HepG2 (cell line): ENCODE measurements around the gene USP35. TPM values are rescaled to one million over a fixed set of nuclear protein-coding genes. Genes with fewer than 3 reads are reported as not detected.

Experiments
- GFI1 ChIP-seq: sonication (generic); formaldehyde crosslinking; IDR thresholded peaks from 2 replicates; pipeline ENCODE4 v1.5.0; 2020; ENCODE audit warnings: missing genetic modification reagents, mild to moderate bottlenecking, borderline replicate concordance
- MAFK ChIP-seq, 2 experiments: IDR thresholded peaks in 1 of 2; conservative IDR thresholded peaks in 1 of 2; 2 replicates each; pipeline ENCODE4 v1.6.1; 2011; ENCODE audit warnings: improper control_type of control experiment in 2 of 2, low read length in 2 of 2
- PAX8 ChIP-seq: sonication (generic); formaldehyde crosslinking; IDR thresholded peaks from 2 replicates; pipeline ENCODE4 v1.8.0; 2022; ENCODE audit warnings: mild to moderate bottlenecking, missing genetic modification reagents, borderline replicate concordance
- RAD51 ChIP-seq: fragments of 450-650 bp; IDR thresholded peaks from 2 replicates; pipeline ENCODE4 v1.6.1; 2016; ENCODE audit warnings: borderline replicate concordance
- SOX5 ChIP-seq: IDR thresholded peaks from 2 replicates; pipeline ENCODE4 v1.6.1; 2016; ENCODE audit warnings: borderline replicate concordance
- SPEN ChIP-seq: sonication (generic); formaldehyde crosslinking; IDR thresholded peaks from 2 replicates; pipeline ENCODE4 v1.5.1; 2020; ENCODE audit warnings: low read depth, mild to moderate bottlenecking, missing genetic modification reagents
- SRSF9 ChIP-seq: fragments of 200-400 bp; formaldehyde crosslinking; IDR thresholded peaks from 2 replicates; pipeline ENCODE4 v1.6.1; 2018; ENCODE audit warnings: borderline replicate concordance, mild to moderate bottlenecking, low read depth, low read length; ENCODE audit not compliant: insufficient read depth, poor library complexity, severe bottlenecking
- ZBTB38 ChIP-seq: sonication (generic); formaldehyde crosslinking; IDR thresholded peaks from 2 replicates; pipeline ENCODE4 v1.5.1; 2020; ENCODE audit warnings: mild to moderate bottlenecking, missing genetic modification reagents
- ZNF530 ChIP-seq: sonication (generic); formaldehyde crosslinking; IDR thresholded peaks from 2 replicates; pipeline ENCODE4 v1.5.0; 2020; ENCODE audit warnings: low read depth, mild to moderate bottlenecking, missing genetic modification reagents
- ZNF616 ChIP-seq: sonication (generic); formaldehyde crosslinking; IDR thresholded peaks from 2 replicates; pipeline ENCODE4 v1.5.0; 2020; ENCODE audit warnings: low read depth, mild to moderate bottlenecking, missing genetic modification reagents
- ZNF749 ChIP-seq: sonication (generic); formaldehyde crosslinking; IDR thresholded peaks from 2 replicates; pipeline ENCODE4 v1.8.0; 2022; ENCODE audit warnings: mild to moderate bottlenecking, missing genetic modification reagents, moderate library complexity, borderline replicate concordance
- polyA plus RNA-seq, 8 experiments: library from polyadenylated mRNA; depleted of rRNA in 3 of 8; stranded (reverse) in 7 of 8; unstranded in 1 of 8; fragments of >200 nt; fragmentation: Illumina TruSeq in 4 of 8; extraction: Trizol in 4 of 8; gene quantifications; 2 replicates each; pipeline versions ENCODE4 v1.2.1 to v1.2.3, GENCODE V29; 2011 to 2016; ENCODE audit warnings: low read depth in 4 of 8, missing spikeins in 1 of 8, mixed read lengths in 1 of 8; ENCODE audit not compliant: insufficient read depth in 1 of 8
- total RNA-seq, 5 experiments: library from RNA; depleted of rRNA; stranded (reverse); fragments of >200 nt; fragmentation: Illumina TruSeq; extraction: Trizol; gene quantifications; 2 replicates each; pipeline ENCODE4 v1.2.3, GENCODE V29; 2016; ENCODE audit warnings: low read depth in 1 of 5
- TF ChIP-seq, protein P1 (sequence below): IDR thresholded peaks from 2 replicates; pipeline ENCODE4 v1.6.1; 2016; ENCODE audit warnings: control low read depth
- TF ChIP-seq, protein P2 (sequence below): IDR thresholded peaks from 2 replicates; pipeline ENCODE4 v1.6.1; 2012; ENCODE audit warnings: inconsistent platforms
- TF ChIP-seq, protein P3 (sequence below): sonication (generic); formaldehyde crosslinking; IDR thresholded peaks from 2 replicates; pipeline ENCODE4 v1.8.1; 2023; ENCODE audit warnings: mild to moderate bottlenecking, missing genetic modification reagents
- TF ChIP-seq, protein P4 (sequence below): sonication (generic); formaldehyde crosslinking; conservative IDR thresholded peaks from 2 replicates; pipeline ENCODE4 v1.5.0; 2020; ENCODE audit warnings: missing genetic modification reagents
- TF ChIP-seq, protein P5 (sequence below), 2 experiments: IDR thresholded peaks; 2 replicates each; pipeline ENCODE4 v1.6.1; 2011 to 2012; ENCODE audit warnings: low read length in 2 of 2, borderline replicate concordance in 1 of 2, low read depth in 1 of 2, mild to moderate bottlenecking in 1 of 2, moderate library complexity in 1 of 2
- TF ChIP-seq, protein P6 (sequence below): IDR thresholded peaks from 2 replicates; pipeline ENCODE4 v1.6.1; 2012; ENCODE audit warnings: low read length, improper control_type of control experiment

USP35 gene
- total and polyA plus RNA-seq, 2 of the 13 experiments (the other 11 are each of a cell fraction or from before 2014, with no cell fraction given), result 4.6 to 7.7 TPM

DNA sequence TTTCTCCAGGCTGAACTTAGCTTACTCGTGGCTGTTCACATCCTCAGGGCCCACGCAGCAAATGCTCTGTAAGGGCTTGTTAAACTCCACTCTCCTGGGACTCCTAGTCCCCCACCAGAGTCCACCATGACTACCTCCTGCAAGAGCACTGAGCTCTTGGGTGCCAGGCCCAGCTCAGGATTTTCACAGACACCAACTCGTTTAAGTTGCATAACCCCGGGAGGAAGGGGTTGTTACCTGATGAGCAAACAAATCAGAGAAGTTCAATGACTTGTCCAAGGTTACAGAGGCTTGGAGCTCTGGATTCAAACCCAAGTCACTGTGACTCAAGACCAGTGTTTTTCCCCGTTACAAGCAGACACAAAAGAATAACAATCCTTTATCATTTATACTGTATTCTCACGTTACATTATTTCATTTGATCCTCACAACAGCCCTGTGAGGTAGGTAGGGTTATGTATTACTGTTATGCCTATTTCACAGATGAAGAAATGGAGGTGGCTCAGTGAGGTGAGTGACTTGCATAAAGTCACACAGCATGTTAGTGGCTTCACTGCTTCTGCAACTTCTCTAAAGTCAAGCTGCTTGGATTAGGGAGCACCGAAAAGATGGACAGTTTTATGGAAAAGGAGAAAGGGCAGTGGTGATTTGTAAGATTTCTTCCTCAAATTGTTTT lies 17.7 kb upstream of the USP35 start (continued):
- TF ChIP-seq SOX5 (CRISPR knock-in tag) (peak; percentile 74; the same call in 1 of the 2 replicates), RAD51 (no peak), ZNF530 (CRISPR knock-in tag) (no peak), ZBTB38 (CRISPR knock-in tag) (no peak), ZNF616 (CRISPR knock-in tag) (no peak), SPEN (CRISPR knock-in tag) (no peak), GFI1 (CRISPR knock-in tag) (peak; percentile 100), PAX8 (CRISPR knock-in tag) (no peak), SRSF9 (no peak), MAFK (conservative IDR thresholded peaks at IDR 0.05 in 1 of 2, IDR thresholded peaks at IDR 0.05 in 1 of 2; ENCODE audit: low read length in 2 of 2) (no peak), ZNF749 (no peak)
- TF ChIP-seq, protein P1, sequence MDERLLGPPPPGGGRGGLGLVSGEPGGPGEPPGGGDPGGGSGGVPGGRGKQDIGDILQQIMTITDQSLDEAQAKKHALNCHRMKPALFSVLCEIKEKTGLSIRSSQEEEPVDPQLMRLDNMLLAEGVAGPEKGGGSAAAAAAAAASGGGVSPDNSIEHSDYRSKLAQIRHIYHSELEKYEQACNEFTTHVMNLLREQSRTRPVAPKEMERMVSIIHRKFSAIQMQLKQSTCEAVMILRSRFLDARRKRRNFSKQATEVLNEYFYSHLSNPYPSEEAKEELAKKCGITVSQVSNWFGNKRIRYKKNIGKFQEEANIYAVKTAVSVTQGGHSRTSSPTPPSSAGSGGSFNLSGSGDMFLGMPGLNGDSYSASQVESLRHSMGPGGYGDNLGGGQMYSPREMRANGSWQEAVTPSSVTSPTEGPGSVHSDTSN (CRISPR knock-in tag), result no peak
- TF ChIP-seq, protein P2, sequence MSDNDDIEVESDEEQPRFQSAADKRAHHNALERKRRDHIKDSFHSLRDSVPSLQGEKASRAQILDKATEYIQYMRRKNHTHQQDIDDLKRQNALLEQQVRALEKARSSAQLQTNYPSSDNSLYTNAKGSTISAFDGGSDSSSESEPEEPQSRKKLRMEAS, result no peak
- TF ChIP-seq, protein P3, sequence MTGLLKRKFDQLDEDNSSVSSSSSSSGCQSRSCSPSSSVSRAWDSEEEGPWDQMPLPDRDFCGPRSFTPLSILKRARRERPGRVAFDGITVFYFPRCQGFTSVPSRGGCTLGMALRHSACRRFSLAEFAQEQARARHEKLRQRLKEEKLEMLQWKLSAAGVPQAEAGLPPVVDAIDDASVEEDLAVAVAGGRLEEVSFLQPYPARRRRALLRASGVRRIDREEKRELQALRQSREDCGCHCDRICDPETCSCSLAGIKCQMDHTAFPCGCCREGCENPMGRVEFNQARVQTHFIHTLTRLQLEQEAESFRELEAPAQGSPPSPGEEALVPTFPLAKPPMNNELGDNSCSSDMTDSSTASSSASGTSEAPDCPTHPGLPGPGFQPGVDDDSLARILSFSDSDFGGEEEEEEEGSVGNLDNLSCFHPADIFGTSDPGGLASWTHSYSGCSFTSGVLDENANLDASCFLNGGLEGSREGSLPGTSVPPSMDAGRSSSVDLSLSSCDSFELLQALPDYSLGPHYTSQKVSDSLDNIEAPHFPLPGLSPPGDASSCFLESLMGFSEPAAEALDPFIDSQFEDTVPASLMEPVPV, result no peak
- TF ChIP-seq, protein P4, sequence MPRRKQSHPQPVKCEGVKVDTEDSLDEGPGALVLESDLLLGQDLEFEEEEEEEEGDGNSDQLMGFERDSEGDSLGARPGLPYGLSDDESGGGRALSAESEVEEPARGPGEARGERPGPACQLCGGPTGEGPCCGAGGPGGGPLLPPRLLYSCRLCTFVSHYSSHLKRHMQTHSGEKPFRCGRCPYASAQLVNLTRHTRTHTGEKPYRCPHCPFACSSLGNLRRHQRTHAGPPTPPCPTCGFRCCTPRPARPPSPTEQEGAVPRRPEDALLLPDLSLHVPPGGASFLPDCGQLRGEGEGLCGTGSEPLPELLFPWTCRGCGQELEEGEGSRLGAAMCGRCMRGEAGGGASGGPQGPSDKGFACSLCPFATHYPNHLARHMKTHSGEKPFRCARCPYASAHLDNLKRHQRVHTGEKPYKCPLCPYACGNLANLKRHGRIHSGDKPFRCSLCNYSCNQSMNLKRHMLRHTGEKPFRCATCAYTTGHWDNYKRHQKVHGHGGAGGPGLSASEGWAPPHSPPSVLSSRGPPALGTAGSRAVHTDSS, result no peak
- TF ChIP-seq, protein P5, sequence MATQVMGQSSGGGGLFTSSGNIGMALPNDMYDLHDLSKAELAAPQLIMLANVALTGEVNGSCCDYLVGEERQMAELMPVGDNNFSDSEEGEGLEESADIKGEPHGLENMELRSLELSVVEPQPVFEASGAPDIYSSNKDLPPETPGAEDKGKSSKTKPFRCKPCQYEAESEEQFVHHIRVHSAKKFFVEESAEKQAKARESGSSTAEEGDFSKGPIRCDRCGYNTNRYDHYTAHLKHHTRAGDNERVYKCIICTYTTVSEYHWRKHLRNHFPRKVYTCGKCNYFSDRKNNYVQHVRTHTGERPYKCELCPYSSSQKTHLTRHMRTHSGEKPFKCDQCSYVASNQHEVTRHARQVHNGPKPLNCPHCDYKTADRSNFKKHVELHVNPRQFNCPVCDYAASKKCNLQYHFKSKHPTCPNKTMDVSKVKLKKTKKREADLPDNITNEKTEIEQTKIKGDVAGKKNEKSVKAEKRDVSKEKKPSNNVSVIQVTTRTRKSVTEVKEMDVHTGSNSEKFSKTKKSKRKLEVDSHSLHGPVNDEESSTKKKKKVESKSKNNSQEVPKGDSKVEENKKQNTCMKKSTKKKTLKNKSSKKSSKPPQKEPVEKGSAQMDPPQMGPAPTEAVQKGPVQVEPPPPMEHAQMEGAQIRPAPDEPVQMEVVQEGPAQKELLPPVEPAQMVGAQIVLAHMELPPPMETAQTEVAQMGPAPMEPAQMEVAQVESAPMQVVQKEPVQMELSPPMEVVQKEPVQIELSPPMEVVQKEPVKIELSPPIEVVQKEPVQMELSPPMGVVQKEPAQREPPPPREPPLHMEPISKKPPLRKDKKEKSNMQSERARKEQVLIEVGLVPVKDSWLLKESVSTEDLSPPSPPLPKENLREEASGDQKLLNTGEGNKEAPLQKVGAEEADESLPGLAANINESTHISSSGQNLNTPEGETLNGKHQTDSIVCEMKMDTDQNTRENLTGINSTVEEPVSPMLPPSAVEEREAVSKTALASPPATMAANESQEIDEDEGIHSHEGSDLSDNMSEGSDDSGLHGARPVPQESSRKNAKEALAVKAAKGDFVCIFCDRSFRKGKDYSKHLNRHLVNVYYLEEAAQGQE (IDR thresholded peaks at IDR 0.05; ENCODE audit: borderline replicate concordance in 1 of 2, low read depth in 1 of 2, low read length in 2 of 2), result no peak
- TF ChIP-seq, protein P6, sequence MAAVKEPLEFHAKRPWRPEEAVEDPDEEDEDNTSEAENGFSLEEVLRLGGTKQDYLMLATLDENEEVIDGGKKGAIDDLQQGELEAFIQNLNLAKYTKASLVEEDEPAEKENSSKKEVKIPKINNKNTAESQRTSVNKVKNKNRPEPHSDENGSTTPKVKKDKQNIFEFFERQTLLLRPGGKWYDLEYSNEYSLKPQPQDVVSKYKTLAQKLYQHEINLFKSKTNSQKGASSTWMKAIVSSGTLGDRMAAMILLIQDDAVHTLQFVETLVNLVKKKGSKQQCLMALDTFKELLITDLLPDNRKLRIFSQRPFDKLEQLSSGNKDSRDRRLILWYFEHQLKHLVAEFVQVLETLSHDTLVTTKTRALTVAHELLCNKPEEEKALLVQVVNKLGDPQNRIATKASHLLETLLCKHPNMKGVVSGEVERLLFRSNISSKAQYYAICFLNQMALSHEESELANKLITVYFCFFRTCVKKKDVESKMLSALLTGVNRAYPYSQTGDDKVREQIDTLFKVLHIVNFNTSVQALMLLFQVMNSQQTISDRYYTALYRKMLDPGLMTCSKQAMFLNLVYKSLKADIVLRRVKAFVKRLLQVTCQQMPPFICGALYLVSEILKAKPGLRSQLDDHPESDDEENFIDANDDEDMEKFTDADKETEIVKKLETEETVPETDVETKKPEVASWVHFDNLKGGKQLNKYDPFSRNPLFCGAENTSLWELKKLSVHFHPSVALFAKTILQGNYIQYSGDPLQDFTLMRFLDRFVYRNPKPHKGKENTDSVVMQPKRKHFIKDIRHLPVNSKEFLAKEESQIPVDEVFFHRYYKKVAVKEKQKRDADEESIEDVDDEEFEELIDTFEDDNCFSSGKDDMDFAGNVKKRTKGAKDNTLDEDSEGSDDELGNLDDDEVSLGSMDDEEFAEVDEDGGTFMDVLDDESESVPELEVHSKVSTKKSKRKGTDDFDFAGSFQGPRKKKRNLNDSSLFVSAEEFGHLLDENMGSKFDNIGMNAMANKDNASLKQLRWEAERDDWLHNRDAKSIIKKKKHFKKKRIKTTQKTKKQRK, result no peak
